Calu3 (cell line): ENCODE results near the gene RGS16. TPM values are rescaled to one million over a fixed set of nuclear protein-coding genes. Genes with fewer than 3 reads are reported as not detected.

Source experiments
- BruUV-seq: library from RNA; stranded (reverse); fragments of 400-500 nt; replicated peaks from 2 replicates; lab custom pipeline; 2021; lab: Mats Ljungman, UMichigan
- CTCF ChIA-PET: fragments of 300-600 bp; sonication (Branson Sonifier 250); formaldehyde crosslinking; loops from one replicate; lab custom pipeline; 2022; ENCODE audit warnings: antibody characterized with exemption; lab: Charles Lee
- DNase-seq: peaks from one replicate; pipeline ENCODE4 v3.0.0; 2022
- H3K27ac Mint-ChIP-seq: one replicate; pipeline ENCODE4 v1.8.0; 2022; ENCODE audit warnings: mixed read lengths; ENCODE audit not compliant: unreplicated experiment
- H3K27me3 Mint-ChIP-seq: one replicate; pipeline ENCODE4 v1.8.0; 2022; ENCODE audit warnings: mixed read lengths; ENCODE audit not compliant: unreplicated experiment
- H3K36me3 Mint-ChIP-seq: one replicate; pipeline ENCODE4 v1.8.0; 2022; ENCODE audit warnings: mild to moderate bottlenecking, moderate library complexity, mixed read lengths; ENCODE audit not compliant: insufficient read depth, unreplicated experiment
- H3K4me1 Mint-ChIP-seq: one replicate; pipeline ENCODE4 v1.8.0; 2022; ENCODE audit warnings: mild to moderate bottlenecking, low read depth, mixed read lengths; ENCODE audit not compliant: unreplicated experiment
- H3K4me3 Mint-ChIP-seq: one replicate; pipeline ENCODE4 v1.8.0; 2022; ENCODE audit warnings: mild to moderate bottlenecking, low read depth, moderate library complexity, mixed read lengths; ENCODE audit not compliant: unreplicated experiment
- H3K9me3 Mint-ChIP-seq: one replicate; pipeline ENCODE4 v1.8.0; 2022; ENCODE audit warnings: low read depth, mixed read lengths; ENCODE audit not compliant: unreplicated experiment
- intact Hi-C: fragments of 100-400 bp; cut with micrococcal nuclease; formaldehyde crosslinking; loops from one replicate; pipeline ENCODE4 v1.10.0; 2022; ENCODE audit not compliant: unreplicated experiment
- total RNA-seq: library from RNA; stranded (reverse); gene quantifications from 2 replicates; pipeline ENCODE4 v1.2.3, GENCODE V29; 2022
- TF ChIP-seq, protein P1 (sequence below): fragments of 200-600 bp; IDR thresholded peaks from one replicate; pipeline ENCODE4 v1.8.0; 2022; ENCODE audit warnings: antibody characterized with exemption; ENCODE audit not compliant: unreplicated experiment

Gene RGS16
- total RNA-seq, 1 experiment from 2014 or later: 1.2 TPM

- Mint-ChIP-seq H3K27me3 (no peaks in the 10 kb centered on the region), H3K36me3 (no peaks in the 10 kb centered on the region), H3K9me3 (peaks cover 3% of the 10 kb centered on the region), H3K27ac (no peak overlapping the region), H3K4me1 (peaks cover 16% of the 10 kb centered on the region), H3K4me3 (no peak overlapping the region)
- BruUV-seq: no TSS peak
- no peak for DNase-seq
- CTCF ChIA-PET: no interaction called here
- intact Hi-C loops: no loop called here
- TF ChIP-seq, protein P1, sequence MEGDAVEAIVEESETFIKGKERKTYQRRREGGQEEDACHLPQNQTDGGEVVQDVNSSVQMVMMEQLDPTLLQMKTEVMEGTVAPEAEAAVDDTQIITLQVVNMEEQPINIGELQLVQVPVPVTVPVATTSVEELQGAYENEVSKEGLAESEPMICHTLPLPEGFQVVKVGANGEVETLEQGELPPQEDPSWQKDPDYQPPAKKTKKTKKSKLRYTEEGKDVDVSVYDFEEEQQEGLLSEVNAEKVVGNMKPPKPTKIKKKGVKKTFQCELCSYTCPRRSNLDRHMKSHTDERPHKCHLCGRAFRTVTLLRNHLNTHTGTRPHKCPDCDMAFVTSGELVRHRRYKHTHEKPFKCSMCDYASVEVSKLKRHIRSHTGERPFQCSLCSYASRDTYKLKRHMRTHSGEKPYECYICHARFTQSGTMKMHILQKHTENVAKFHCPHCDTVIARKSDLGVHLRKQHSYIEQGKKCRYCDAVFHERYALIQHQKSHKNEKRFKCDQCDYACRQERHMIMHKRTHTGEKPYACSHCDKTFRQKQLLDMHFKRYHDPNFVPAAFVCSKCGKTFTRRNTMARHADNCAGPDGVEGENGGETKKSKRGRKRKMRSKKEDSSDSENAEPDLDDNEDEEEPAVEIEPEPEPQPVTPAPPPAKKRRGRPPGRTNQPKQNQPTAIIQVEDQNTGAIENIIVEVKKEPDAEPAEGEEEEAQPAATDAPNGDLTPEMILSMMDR: no peak
These were observed 18.8 kb upstream of the RGS16 start for GRCh38 chr1:182622901-182623528.

DNA sequence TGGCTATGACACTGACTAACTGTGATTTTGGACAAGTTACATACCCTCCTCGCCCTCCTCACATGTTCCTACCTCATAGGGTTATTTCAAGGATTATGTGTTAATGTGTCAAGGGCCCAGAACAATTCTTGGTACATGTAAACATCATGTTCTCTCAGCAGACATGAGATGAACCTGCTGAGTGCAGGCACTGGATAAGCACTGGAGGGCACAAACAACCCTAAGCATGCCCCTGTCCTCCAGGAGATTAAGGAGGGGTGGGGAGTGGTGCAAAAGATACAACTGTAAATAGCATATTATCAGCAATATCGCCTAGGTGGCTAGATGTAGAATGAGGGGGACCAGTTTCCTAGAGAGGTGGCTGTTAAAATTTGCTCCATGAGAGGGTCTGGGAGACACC lies 17.7 kb upstream of the RGS16 start:
- H3K36me3 Mint-ChIP-seq: peaks cover 9% of the 10 kb centered on the region
- TF ChIP-seq, protein P1: no peak
- intact Hi-C loops: no loop called here
- no peak for DNase-seq
- H3K9me3 Mint-ChIP-seq: peaks cover 3% of the 10 kb centered on the region
- H3K27ac Mint-ChIP-seq: no peak overlapping the region
- no TSS peak for BruUV-seq
- no peak overlapping the region for H3K4me3 Mint-ChIP-seq
- CTCF ChIA-PET: no interaction called here
- no peaks in the 10 kb centered on the region for H3K27me3 Mint-ChIP-seq
- H3K4me1 Mint-ChIP-seq: peaks cover 25% of the 10 kb centered on the region

- peaks cover 17% of the 10 kb centered on the region for H3K36me3 Mint-ChIP-seq
- intact Hi-C loops: no loop called here
- TF ChIP-seq, protein P1: no peak
- H3K27ac Mint-ChIP-seq: no peak overlapping the region
- no TSS peak for BruUV-seq
- peaks cover 26% of the 10 kb centered on the region for H3K4me1 Mint-ChIP-seq
- H3K4me3 Mint-ChIP-seq: no peak overlapping the region
- H3K27me3 Mint-ChIP-seq: no peaks in the 10 kb centered on the region
- CTCF ChIA-PET: interaction anchor here (0.7 kb wide), 1 partner anchor 240 kb away, joined by 3 read pairs; no protein-coding TSS in a partner anchor
- no peak for DNase-seq
- peaks cover 3% of the 10 kb centered on the region for H3K9me3 Mint-ChIP-seq
These were observed 16.9 kb upstream of the RGS16 start for GRCh38 chr1:182620924-182621585.

- peaks cover 14% of the 10 kb centered on the region for H3K27me3 Mint-ChIP-seq
- H3K9me3 Mint-ChIP-seq: peaks cover 3% of the 10 kb centered on the region
- H3K4me3 Mint-ChIP-seq: no peak overlapping the region
- no TSS peak for BruUV-seq
- TF ChIP-seq, protein P1: no peak
- CTCF ChIA-PET: no interaction called here
- DNase-seq: peak; percentile 47
- intact Hi-C loops: loop anchor here (5.0 kb wide), 2 partner anchors 69 to 164 kb away; no protein-coding TSS in a partner anchor
- H3K27ac Mint-ChIP-seq: peak overlapping the region; percentile 40
- peaks cover 34% of the 10 kb centered on the region for H3K4me1 Mint-ChIP-seq
- H3K36me3 Mint-ChIP-seq: peaks cover 30% of the 10 kb centered on the region
These were observed 13.7 kb upstream of the RGS16 start for GRCh38 chr1:182617734-182618351.
